ENCODE data around the gene TAF1C.

- TF ChIP-seq CTCF (conservative IDR thresholded peaks at IDR 0.05; ENCODE audit: low read depth, low read length) (no peak), NFE2L2 (IDR thresholded peaks at IDR 0.05; ENCODE audit: low read depth, low read length) (no peak), RFX5 (IDR thresholded peaks at IDR 0.05; ENCODE audit: low read depth, low read length) (no peak), POLR2A (IDR thresholded peaks at IDR 0.05; ENCODE audit: low read depth, low read length) (no peak), RCOR1 (IDR thresholded peaks at IDR 0.05; ENCODE audit: insufficient replicate concordance, low read length) (no peak), FOS (IDR thresholded peaks at IDR 0.05; ENCODE audit: low read depth, low read length) (no peak), USF2 (IDR thresholded peaks at IDR 0.05; ENCODE audit: low read depth, low read length) (no peak), MAZ (IDR thresholded peaks at IDR 0.05; ENCODE audit: borderline replicate concordance, low read depth, low read length) (no peak), MXI1 (IDR thresholded peaks at IDR 0.05; ENCODE audit: borderline replicate concordance, low read depth, low read length) (no peak), RAD21 (IDR thresholded peaks at IDR 0.05; ENCODE audit: low read length) (no peak), SMC3 (IDR thresholded peaks at IDR 0.05; ENCODE audit: low read depth, low read length) (no peak)
These were observed 25.8 kb downstream of the TAF1C start for GRCh38 chr16:84161037-84161436.
